ENCODE measurements around the gene RNF175. TPM values are rescaled to one million over a fixed set of nuclear protein-coding genes. Genes with fewer than 3 reads are reported as not detected.

Gene RNF175
- total RNA-seq (2014; rRNA removed; shearing (Covaris generic)), result not detected in 2 replicates

DNA sequence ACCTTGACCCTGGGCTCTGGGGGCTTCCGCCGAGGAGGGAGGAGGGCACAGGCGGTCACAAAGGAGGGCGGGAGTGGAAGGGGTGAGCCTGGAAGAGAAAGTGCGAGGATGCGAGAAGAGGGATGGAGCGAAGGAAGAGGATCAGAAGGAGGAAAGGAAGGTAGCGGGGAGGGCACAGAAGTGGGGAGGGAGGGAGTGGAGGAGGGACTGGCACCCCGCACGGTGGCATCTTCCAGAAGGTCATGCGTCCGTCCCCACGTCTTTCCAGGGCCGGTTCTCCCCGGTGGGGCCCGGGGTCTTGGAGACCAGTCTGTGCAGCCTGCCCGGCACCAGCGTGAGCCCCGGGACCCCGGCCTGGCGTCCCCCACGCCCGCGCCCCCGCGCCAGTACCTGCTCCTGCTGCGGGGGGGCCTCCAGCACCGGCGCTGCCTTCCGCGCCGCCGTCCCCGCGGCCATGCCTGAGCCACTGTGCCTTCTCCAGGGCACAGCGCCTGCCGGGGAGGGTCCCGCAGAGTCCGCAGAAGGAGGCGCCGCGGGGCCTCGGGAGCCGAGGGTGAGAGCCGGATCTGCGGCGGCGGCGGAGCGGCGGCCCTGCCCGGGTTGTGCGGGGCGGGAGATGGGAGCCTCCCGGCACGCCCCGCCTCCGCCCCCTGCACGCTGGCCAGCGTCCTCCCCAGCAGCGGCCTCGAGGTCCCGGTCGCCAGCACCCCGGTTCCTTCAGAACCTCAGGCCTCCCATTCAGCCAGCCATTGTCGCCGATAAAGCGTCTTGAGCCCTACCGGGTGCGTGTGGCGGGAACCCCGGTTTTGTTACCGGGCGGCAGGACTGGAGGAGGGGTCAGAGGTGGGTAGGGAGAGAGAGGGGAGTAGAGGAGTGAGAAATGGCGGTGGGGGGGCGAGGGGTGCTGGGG is at the start of gene RNF175:
RNF175 (minus strand) TSS at position 618 of the 910 bp plus-strand sequence; CDS start at position 456, 162 bp downstream.
- no peak for DNase-seq (ENCODE audit: low spot score)

GRCh38 chr4:153809307-153809706 is 49.5 kb upstream of the RNF175 start:
- DNase-seq (ENCODE audit: low spot score), result no peak

DNA sequence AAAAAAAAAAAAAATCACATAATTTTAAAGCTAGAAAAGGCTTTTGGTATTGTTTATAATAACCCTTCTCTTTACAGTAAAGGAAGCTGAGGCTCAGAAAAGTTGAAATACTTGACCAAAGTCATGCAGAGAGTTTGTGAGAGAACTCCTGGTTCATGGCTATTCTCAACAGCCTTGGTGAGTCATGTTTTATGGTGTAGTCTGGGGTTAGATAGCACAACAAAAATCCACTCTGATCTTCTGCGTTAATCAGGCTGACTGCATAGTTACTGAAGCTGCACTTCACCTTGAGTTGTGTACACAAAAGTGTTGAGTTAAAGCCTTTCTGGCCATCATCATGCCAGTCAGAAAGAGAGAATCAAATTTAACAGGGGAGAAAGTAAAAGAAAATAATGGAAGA is 48.4 kb upstream of the RNF175 start:
- peak; percentile 10 for DNase-seq (ENCODE audit: low spot score)

GRCh38 chr4:153806073-153806472 is 46.2 kb upstream of the RNF175 start:
- DNase-seq (ENCODE audit: low spot score), result no peak

DNA sequence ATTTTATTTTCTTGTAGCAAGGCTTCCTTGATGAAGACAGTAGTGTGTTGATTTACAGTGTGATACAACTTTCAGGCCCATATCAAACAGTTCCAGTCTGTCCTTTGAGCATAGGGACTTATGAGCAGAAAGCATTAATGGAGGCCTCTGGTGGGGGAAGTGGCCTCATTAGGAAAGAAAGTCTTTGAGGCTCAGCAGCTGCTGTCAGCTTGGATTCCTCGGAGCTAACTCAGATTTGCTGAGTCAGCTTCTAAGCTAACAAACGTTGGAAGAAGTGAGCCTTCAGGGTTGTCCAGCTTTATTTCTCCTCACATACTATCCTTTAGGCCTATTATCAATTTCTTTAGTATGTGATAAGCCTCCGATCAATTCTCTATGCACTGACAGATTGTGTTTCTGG is 44.9 kb upstream of the RNF175 start:
- DNase-seq (ENCODE audit: low spot score), result no peak

- no peak for DNase-seq (ENCODE audit: low spot score)
Measured at GRCh38 chr4:153799694-153800074, 39.9 kb upstream of the RNF175 start.

GRCh38 chr4:153798901-153799693 is 39.3 kb upstream of the RNF175 start:
- no peak for DNase-seq (ENCODE audit: low spot score)

DNA sequence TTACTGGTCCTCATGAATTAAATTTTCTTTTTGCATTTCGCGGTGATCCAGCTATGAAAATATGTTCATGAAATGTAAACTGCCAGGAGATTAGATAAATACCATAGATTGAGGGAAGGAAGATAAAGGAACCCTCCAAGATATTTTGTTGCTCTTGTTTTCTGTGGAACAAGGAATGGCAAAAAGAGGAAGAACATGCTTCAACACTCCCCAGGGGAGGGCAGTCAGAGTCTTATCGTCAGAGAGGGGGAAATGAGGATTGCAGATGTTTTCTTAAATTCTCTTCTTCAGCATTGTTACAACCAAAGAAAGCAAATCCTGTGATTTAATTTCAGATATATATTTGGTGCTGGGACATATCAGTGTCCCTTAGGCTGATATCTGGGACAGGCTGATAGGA is 38.6 kb upstream of the RNF175 start:
- no peak for DNase-seq (ENCODE audit: low spot score)

DNA sequence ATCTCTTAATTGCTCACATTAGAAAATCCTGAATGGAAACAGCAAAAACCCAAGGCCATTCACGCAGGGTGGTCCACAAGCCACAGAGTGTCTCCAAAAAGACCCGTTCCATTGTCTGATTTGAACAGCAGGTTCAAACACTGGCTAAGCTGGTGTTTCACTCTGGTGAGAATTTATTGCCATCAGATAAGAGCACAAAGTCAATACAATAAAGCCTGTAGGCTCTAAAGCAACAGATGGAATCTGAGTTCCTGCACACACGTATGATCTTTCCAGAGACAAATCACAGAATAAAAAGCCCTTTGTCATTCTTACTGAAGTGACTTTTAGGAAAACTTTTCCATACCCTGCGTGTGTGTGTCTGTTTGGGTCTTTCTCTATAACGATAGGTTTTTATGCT is 34.2 kb upstream of the RNF175 start:
- no peak for DNase-seq (ENCODE audit: low spot score)

- no peak for DNase-seq (ENCODE audit: low spot score)
Measured at GRCh38 chr4:153792618-153793247, 32.9 kb upstream of the RNF175 start.

- no peak for DNase-seq (ENCODE audit: low spot score)
Measured at GRCh38 chr4:153791746-153792617, 32.2 kb upstream of the RNF175 start.

DNA sequence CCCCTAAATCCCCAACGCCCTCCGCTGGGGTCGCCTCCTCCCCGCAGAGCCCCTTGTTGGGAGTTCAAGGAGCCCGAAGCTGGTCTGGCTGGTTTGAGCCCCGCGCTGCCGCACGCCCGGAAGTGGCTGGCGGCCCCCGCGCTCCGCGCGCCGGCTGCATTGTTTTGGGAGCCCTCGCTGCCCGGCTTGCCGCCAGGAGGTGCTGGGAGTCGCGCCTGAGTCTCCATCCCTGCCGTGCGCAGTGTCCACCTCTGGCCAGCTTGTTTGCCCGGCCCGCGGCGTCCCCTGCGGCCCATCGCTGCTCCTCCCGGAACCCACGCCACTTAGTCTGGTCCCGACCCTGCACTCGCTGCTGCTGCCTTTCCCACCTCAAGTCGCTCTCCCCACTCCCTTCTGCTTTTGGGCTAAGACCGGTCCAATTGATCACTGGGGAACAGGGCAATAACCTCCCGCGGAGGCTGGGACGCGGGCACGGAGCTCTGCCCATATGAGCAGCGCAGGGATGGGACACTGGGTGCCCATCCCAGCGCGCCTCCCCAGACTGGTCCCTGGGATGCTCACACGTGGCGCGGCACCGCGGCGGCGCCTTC is 31.2 kb upstream of the RNF175 start:
- no peak for DNase-seq (ENCODE audit: low spot score)

DNA sequence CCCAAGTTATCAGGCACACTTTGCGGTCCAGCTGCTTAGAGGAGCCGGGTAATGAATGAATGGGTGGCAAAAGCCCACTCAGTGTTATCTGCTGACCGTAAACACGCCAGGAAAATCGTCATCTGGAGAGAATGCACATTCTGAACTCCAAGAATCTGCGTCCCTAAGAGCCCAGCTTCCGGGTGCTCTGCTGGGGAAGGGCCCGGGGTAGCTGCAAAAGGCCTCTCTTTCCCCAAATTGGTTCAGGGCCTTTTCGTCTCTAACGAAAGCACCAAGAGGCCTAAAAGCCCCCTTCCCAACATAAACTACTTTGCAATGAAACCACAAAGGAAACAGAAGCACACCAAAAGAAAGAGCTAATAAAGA is 30.7 kb upstream of the RNF175 start:
- DNase-seq (ENCODE audit: low spot score), result no peak

- DNase-seq (ENCODE audit: low spot score), result no peak
Measured at GRCh38 chr4:153789741-153790499, 30.1 kb upstream of the RNF175 start.

- DNase-seq (ENCODE audit: low spot score), result no peak
Measured at GRCh38 chr4:153788413-153789276, 28.8 kb upstream of the RNF175 start, which contains the start of gene SFRP2. Gene SFRP2 (minus strand): TSS chr4:153789083. CDS start chr4:153788835, 248 bp downstream.

DNA sequence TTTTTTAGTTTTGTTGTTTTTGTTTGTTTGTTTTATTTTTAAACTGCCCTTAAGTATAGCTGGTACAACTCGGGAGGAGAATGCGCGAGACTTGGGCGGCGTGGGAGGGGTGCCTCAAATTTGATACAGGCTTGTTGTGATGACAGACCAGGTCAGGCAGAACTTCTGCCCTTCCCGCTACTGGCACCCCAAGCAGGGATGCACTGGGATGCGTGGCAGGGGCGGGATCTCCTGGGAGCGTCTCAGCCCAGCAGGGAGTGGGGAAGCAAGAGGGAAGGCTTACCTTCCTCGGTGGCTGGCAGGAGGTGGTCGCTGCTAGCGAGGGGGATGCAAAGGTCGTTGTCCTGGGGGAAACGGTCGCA is 28.2 kb upstream of the RNF175 start:
- no peak for DNase-seq (ENCODE audit: low spot score)

- no peak for DNase-seq (ENCODE audit: low spot score)
Measured at GRCh38 chr4:153787575-153787974, 27.8 kb upstream of the RNF175 start.

DNA sequence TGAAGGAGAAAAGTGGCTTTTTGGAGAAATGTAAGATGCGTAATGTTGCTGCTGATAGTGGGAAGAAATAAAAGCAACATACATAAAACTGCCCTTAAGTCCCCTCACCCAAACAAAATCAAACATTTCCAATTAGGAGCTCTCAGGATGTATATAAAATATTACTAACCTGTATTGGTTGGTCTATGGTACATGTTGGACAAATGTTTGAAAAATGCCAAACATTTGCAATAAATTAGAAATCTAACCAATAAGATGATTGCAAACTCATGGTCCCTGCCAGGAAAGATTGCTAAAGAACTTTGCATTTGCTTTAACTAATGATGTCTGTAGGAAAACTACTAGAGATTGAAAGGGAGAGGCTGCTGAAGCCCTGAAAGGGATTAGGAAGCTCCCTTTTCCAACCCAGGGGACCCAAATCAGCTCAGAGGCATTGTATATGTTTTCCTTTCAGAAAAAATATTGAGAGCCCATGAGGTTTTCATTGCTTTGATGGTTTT is 27.3 kb upstream of the RNF175 start:
- DNase-seq (ENCODE audit: low spot score), result no peak

Data from A172 (cell line).